Measurements from ENCODE around the gene DPH7.

DNA sequence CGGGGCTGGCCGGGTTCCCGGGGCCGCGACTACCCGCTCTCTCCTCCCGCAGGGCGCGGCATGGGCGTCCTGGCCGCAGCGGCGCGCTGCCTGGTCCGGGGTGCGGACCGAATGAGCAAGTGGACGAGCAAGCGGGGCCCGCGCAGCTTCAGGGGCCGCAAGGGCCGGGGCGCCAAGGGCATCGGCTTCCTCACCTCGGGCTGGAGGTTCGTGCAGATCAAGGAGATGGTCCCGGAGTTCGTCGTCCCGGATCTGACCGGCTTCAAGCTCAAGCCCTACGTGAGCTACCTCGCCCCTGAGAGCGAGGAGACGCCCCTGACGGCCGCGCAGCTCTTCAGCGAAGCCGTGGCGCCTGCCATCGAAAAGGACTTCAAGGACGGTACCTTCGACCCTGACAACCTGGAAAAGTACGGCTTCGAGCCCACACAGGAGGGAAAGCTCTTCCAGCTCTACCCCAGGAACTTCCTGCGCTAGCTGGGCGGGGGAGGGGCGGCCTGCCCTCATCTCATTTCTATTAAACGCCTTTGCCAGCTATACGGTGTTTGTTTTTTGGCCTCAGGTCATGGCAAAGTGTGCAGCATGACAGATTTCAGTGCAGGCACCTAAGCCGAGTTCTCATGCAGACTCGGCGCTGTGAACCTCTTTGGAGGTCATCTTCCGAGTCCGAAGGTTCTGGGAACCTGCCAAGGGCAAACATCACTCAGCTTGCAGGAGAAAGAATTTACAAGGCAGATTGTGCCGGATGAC lies 26.5 kb downstream of the DPH7 start:
- TF ChIP-seq CTCF (IDR thresholded peaks at IDR 0.05) (no peak), POLR2A (IDR thresholded peaks at IDR 0.05) (no peak)
